HTERT RPE-1 (cell line): ENCODE measurements around the gene DNASE1L2.
"Not testable (repeated sequence)": the region's sequence is repeated elsewhere in the genome, so short reads cannot be mapped to it uniquely, and the experiment has no call there.

Source experiments
- in situ Hi-C: fragments of 300-500 bp; cut with MboI; formaldehyde crosslinking; loops from 4 replicates; pipeline ENCODE4 v1.14.3; 2020; ENCODE audit warnings: low sequenced_read_pairs

The DNASE1L2 gene

DNA sequence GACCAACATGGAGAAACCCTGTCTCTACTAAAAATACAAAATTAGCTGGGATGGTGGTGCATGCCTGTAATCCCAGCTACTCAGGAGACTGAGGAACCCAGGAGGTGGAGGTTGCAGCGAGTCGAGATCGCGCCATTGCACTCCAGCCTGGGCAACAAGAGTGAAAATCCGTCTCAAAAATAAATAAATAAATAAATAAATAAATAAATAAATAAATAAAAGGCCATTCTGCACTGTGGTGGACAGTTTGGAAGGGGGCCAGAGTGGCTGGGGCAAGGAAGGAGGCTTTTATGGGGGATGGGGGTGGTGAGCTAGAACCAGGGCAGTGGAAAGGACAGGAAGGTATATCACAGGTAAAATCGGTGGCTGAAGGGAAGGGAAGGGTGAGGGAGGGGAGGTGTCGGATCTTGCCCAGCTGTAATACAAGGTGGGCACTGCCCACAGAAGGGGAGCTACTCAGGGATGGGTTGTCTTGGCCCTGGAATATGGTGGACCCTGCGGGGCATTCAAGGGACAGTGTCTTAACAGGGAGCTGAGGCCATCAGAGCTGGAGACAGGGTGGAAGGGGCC lies 33.0 kb upstream of the DNASE1L2 start:
- in situ Hi-C loops = not testable (repeated sequence)

DNA sequence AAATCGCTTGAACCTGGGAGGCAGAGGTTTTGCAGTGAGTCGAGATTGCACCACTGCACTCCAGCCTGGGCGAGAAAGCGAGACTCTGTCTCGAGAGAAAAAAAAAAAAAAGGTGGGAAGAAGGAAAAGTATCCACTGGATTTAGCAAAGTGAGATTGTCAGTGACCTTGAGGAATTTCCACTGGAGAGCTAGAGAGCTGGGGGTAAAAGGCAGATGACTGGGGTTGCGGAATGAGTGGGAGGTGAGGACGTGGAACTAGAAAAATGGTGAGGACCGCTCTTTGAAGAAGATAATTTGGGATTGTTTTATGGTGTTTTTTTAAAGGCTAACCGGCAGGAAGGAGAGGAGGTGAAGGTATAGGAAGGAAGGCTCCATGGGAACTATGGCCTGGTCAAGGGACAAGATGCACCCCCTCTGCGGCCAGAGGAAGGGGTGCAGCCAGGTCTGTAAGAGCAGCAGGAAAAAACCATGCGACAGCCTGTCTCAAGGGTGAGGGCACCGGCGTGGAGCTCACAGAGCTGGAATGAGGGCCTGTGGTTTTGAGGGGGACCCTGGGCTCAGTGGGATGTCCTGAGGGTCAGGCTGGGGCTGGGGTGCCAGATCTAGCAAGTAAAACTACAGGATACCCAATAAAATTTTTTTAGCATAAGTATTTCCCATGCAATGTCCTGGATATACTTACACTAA lies 31.7 kb upstream of the DNASE1L2 start:
- in situ Hi-C loops = no loop called here

DNA sequence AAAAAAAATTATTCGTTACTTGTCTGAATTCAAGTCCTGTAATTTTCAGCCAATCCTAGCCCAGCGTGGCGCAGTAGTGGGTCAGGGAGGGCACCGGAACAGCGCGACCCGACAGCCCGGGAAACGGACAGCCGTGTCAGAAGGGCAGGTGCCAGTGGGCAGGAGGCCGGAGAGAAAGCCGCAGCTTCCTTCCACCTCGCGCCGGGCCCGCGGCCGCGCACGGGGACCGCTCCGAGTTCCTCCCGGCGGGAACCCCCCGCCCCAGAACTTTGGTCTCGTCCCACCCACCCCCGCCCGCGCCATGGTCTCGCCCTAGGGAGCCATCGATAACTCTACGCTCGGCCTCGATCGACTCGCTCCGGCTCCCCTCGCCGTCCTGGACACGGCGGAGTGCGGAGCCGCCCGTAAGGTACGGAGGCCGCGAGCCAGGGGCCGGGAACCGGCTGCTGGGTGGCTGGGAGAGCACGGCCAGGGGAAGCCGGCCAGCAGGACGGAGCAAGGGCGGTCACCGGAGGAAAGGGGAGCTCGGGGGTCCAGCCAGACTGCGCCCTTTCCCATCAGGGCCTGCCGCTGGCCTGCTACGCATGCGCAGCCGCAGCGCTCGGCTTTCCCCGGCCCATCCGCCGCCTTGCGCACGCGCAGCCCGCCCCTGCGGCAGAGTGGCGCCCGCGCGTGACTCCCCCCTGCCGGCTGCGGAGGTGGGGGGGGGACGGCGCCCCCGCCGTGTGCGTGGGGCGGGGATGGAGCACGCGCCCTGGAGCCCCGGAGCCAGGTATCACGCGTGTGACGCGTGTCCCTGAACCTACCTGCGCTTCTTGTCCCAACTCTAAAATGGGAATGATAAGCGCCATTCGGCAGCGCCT lies 30.9 kb upstream of the DNASE1L2 start, which contains the start of gene MLST8:
Gene MLST8 (plus strand): TSS at position 351 of the 863 bp plus-strand sequence. CDS start 632 bp downstream, outside the sequence.
- in situ Hi-C loops = no loop called here

DNA sequence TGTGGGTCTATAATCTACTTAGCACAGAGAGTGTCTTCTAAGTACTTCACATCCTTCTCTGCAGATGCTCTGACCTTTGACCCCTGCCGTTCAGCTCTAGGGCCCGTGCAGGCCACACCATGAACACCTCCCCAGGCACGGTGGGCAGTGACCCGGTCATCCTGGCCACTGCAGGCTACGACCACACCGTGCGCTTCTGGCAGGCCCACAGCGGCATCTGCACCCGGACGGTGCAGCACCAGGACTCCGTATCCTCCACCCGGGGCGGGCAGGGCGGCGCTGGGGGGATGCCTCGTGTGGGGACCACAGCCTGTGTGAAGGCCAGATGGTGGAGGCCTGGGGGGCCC lies 30.3 kb upstream of the DNASE1L2 start:
- in situ Hi-C loops = no loop called here

DNA sequence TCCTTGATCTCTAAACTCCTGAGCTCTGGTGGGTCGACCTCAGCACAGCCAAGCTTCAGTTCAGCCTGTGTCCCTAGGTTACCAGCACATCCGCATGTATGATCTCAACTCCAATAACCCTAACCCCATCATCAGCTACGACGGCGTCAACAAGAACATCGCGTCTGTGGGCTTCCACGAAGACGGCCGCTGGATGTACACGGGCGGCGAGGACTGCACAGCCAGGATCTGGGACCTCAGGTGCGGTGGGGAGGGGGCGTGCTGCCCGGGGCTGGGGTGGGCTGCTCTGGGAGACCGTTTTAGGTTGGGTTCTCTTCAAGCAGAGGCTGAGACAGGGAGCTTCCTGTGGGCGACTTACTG lies 29.8 kb upstream of the DNASE1L2 start:
- in situ Hi-C loops = no loop called here

DNA sequence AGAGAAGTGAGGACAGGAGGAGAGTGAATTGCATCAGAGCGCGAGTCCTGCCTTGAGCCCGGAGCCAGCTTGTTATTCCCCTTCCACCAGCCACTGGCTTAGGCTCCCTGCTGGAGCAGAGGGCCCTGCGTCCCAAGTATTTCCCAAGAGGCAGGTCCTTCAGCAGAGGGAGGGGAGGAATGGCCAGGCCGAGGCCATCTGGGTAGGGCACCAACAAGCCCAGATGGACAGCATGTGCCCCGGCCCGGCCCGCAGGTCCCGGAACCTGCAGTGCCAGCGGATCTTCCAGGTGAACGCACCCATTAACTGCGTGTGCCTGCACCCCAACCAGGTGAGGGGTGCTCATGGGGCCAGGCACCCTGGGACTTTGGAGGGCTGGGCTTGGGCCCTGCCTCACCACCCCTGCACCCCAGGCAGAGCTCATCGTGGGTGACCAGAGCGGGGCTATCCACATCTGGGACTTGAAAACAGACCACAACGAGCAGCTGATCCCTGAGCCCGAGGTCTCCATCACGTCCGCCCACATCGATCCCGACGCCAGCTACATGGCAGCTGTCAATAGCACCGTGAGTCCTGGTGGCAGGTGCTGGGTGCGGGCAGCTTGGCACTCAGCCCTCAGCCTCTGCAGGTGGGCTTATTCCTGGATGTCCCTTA lies 29.3 kb upstream of the DNASE1L2 start:
- in situ Hi-C loops = no loop called here

DNA sequence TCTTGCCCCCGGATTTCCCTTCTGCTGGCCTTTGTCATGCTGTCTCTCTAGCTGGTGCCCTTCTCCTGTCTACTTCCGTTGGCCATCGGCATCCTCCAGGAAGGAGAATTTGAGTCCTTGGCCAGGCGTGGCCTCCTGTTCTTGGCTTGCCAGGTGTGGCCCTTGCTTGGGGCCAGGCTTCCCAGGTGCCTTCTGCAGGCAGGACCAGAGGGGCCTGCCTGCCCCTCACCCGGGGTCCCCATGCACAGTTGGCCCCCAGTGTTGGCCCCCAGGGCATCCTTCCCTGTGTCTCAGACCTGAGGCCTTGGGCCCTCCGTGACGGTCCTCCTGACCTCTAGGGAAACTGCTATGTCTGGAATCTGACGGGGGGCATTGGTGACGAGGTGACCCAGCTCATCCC lies 28.4 kb upstream of the DNASE1L2 start:
- in situ Hi-C loops = no loop called here

DNA sequence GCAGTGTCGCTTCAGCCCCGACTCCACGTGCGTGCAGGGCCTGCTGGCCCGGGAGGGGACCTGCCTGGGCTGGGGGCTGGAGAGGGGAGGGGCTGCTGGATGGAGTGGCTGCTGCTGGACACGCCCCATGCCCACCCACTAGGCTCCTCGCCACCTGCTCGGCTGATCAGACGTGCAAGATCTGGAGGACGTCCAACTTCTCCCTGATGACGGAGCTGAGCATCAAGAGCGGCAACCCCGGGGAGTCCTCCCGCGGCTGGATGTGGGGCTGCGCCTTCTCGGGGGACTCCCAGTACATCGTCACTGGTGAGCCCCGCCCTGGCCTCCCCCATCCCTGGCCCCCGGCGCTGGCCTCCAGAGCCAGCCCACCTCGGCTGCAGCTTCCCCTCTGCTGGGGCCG lies 27.9 kb upstream of the DNASE1L2 start:
- in situ Hi-C loops = no loop called here

DNA sequence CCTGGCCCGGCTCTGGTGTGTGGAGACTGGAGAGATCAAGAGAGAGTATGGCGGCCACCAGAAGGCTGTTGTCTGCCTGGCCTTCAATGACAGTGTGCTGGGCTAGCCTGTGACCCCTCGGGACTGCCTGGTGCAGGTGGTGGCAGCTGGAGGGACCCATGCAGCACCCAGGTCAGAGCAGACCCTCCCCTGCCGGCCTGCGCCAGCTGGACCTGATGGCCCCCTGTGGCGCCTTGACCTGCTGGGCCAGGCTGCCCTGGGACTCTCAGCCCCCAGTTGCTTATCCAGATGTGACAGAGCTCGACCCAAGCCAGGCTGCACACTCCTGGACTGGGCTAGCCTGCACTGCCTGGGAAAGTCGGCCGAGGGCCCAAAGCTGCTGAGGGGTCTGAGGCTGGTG lies 27.5 kb upstream of the DNASE1L2 start:
- in situ Hi-C loops = no loop called here

DNA sequence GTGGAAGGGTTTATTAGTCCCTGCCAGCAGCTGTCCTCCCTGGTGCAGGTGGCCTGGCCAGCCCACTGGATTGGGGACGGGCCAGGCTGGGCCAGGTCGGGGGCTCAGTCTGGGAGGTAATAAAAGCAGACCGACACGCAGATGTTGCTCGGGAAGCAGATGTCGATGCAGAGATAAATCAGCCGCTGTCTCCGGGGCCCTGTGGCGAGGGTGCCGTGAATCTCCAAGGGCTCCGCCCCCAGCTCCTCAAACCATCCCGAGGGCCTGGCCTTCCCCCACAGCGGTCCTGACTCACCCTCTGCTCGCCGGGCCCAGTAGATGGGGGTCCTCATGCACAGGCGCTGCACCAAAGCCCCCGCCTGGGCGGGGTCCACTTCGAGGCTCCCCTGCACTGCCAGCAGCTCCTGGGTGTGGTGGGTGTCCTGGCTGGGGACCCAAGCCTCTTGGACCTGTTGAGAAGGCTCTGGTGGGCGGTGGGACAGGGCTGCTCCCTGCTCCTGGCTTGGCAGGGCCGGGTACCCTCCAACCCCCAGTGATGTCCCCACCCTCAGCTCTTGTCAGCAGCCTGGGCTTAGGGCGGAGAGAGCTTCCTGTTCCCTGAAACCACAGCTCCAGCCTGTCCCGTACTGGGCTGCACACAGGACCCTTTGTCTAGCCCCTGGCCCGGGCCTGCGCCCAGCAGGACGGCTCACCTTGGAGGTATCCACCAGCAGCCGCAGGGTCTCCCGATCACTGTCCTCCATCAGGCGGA lies 26.8 kb upstream of the DNASE1L2 start:
- in situ Hi-C loops = no loop called here

DNA sequence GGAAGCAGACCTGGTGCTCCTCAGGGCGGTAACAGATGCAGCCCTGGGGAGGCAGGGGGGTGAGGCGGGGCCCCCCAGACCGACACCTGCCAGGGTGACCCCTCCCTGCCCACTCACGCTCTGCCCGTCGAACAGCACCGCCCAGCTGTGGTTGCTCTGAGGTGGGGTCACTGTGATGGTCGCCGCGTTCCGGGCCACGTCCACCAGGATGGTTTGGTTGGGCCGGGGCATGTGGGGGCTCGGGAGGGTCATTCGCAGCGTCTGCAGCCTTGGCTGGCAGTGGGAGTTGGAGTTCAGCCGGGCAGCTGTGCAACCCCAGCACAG lies 26.3 kb upstream of the DNASE1L2 start:
- in situ Hi-C loops = no loop called here

DNA sequence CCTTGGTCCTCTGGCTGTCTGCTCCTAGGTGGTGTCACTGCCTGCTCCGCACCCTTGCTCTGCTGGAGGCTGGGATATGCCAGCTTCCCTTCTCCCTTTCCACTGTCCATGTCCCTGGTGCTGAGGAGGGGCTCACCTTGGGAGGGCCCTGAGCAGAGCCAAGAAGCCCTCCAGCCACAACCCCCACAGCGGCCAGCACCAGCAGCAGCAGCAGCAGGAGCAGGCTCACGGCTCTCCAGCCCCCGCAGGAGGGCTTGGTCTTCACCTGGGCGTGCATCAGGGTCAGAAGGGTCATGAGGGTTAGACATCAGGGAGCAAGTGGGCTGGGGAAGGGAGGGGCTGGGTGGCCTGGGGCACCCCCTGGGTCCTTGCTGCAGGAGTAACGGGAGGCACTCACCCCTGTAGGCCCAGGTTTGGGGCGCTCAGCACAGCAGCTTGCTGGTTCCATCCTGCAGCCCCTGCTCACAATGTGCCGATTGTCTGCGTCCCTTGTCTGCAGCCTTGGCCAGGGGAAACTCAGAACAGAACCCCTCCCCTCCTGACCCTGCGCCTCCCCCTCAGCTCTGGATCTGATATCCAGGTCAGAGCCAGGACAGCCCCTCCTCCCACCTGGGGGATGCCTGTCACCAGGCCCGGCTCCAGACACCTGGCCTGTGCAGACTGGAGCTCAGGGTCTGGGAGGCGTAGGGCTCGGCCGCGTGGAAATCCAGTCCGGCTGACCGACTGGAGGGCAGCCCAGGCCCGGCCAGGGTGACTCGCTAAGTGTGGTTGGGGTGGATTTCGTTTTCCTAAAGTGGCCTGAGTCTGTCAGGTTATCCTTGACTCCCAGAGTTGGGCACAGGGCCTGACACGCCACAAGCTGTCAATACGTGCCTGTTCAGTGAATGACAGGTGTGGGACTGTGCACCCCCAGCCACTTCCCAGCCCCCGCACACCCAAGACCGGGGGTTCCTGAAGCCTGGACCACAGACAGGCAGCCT lies 25.6 kb upstream of the DNASE1L2 start, which contains the start of gene BRICD5:
Gene BRICD5 (minus strand): TSS at position 478 of the 980 bp plus-strand sequence. CDS start 30 bp downstream, at position 448.
- in situ Hi-C loops = no loop called here

DNA sequence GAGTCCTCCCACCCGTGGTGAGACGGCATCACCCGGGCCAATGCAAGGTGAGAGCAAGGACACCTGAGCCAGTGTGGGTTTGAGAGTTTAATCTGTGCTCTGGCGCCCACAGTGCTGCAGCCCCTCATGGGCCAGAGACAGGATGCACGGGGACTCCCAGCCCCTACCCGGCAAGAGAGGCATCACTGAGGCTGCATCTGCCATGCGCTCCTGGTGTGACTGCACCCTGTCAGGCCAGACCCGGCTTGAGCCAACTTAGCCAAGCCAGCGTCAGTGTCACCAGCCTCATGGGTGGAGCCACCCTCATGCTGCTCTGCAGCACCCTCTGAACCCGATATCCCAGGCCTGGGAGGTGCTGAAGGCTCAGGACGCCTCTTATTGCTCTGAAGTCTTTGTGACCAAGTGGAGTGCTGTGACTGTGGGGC lies 24.3 kb upstream of the DNASE1L2 start:
- in situ Hi-C loops = no loop called here

DNA sequence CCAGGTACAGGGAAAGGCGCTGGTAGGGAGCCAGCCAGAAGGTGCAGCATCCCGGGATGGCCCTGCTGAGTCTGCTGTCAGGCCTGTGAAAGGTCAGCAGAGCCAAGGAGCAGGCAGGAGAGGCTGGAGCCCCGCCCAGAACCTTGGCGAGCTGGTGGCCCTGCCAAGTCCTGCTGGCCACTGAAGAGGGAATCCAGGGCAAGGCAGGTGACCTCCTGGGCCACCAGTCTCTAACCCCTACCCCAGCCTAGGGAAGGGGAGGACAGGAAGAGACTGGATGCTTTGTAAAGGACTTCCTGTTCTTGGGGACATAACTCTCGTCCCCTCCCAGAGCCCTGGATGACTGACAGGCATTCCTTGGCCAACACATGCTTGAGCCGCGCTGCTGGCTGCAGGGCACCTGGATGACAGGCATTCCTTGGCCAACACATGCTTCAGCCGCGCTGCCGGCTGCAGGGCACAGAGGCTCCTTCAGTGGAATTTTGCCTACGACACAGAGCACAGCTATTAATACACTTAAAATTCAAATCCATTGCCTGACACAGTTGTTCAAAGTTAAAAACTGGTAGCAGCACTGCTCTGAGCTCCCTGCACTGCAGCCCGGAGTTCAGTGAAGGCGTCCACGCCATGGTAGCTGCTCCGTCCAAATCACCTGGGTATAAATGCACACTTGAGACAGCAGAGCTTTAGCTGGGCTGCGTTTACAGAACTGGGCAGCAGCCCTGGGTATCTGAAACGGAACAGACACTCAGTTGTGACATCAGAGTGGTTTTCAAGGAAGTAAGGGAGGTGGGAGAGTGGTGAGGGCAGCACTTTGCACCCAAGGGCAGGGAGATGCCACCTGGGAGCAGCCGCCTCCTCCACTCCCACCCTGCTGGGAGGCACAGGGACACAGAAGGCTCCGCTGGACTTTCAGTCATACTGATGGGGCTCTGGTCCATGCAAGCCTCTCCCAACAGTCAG lies 23.6 kb upstream of the DNASE1L2 start:
- in situ Hi-C loops = no loop called here

DNA sequence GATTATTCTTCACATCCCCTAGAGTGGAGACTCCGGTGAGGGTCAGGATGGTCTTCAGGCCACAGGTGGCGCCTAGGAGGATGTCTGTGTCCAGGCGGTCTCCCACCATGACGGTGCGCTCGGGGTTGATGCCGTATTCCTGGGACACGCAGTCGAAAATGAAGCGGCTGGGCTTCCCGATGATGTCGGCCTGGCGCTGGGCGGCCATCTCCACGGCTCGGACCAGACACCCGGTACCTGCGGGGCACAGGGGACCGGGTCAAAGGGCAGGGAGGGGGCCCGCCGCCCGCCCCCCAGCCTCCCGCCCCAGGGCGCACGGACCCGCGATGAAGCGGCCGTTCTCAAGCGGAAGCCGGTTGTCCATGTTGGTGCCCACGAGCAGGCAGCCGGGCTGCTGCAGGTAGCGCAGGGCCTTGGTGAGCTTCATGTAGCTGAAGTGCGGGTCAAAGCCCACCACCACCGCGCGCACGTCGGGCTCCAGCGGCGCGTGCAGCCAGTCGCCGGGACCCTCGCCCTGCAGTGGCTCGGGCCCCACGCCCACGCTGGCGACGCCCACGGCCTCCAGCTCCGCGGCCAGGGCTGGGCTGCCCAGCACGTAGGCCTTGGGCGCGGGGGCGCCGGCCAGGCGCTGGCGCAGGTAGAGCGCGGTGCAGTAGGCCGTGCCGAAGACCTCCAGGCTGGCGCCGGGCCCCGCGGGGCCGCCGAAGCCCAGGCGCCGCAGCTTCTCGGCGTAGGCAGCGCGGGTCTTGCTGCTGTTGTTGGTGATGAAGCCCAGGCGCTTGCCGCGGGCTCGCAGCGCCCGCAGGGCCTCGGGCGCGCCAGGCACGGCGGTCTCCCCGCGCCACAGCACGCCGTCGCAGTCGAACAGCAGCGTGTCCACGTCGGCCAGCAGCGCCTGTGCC lies 22.2 kb upstream of the DNASE1L2 start:
- in situ Hi-C loops = no loop called here

DNA sequence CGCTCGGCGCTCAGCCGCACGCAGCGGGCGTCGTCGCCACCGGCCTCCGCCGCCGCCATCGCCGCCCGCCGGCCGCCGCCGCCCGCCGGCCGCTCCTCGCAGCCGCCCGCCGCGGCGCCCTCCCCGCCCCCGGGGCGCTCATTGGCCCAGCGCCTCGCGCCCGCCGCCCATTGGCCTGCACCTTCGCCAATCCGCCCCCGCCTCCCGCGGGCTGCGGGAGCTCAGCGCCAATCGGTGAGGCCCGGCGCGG lies 21.6 kb upstream of the DNASE1L2 start, which contains the start of gene PGP:
Gene PGP (minus strand): TSS at position 122 of the 250 bp plus-strand sequence. CDS start 63 bp downstream, at position 59.
- in situ Hi-C loops = no loop called here

DNA sequence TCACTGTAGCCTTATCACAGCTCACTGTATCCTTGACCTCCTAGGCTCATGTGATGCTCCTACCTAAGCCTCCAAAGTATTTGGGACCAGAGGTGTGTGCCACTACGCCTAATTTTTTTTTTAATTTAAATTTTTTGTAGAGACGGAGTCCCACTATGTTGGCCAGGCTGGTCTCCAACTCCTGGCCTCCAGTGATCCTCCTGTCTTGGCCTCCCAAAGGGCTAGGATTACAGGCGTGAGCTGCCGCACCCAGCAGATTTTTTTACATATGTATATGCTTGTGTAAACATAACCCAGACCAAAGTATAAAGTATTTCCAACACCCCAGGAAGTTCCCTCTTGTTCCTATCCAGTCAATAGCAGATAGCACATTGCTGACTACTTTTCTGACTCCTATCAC lies 19.9 kb upstream of the DNASE1L2 start:
- in situ Hi-C loops = no loop called here
